Keratinocyte (primary cell): ENCODE data around the gene ACSS2.
"Not testable (repeated sequence)": the region's sequence is repeated elsewhere in the genome, so short reads cannot be mapped to it uniquely, and the experiment has no call there.

Experiments used
- EZH2 ChIP-seq: IDR thresholded peaks from one replicate; pipeline ENCODE4 v1.6.1; 2012; ENCODE audit warnings: inconsistent platforms, mild to moderate bottlenecking, low read length, moderate library complexity
- TF ChIP-seq, protein P1 (sequence below), 3 experiments: IDR thresholded peaks in 1 of 3; conservative IDR thresholded peaks in 1 of 3; optimal IDR thresholded peaks in 1 of 3; 2 replicates in 2 of 3; 3 replicates in 1 of 3; pipeline versions ENCODE3 to v1.5.1; 2011; ENCODE audit warnings: low read length in 3 of 3, mild to moderate bottlenecking in 3 of 3, moderate library complexity in 2 of 3, control low read depth in 1 of 3, inconsistent platforms in 1 of 3; ENCODE audit not compliant: insufficient read depth in 2 of 3; ENCODE audit errors: extremely low read depth in 1 of 3

DNA sequence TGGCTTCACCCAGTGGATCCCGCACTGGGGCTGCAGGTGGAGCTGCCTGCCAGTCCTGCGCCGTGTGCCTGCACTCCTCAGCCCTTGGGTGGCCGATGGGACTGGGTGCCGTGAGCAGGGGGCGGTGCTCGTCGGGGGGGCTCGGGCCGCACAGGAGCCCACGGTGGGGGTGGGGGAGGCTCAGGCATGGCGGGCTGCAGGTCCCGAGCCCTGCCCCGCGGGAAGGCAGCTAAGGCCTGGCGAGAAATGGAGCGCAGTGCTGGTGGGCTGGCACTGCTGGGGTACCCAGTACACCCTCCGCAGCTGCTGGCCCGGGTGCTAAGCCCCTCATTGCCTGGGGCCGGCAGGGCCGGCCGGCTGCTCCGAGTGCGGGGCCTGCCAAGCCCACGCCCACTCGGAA is 22.3 kb downstream of the ACSS2 start:
- TF ChIP-seq, protein P1, sequence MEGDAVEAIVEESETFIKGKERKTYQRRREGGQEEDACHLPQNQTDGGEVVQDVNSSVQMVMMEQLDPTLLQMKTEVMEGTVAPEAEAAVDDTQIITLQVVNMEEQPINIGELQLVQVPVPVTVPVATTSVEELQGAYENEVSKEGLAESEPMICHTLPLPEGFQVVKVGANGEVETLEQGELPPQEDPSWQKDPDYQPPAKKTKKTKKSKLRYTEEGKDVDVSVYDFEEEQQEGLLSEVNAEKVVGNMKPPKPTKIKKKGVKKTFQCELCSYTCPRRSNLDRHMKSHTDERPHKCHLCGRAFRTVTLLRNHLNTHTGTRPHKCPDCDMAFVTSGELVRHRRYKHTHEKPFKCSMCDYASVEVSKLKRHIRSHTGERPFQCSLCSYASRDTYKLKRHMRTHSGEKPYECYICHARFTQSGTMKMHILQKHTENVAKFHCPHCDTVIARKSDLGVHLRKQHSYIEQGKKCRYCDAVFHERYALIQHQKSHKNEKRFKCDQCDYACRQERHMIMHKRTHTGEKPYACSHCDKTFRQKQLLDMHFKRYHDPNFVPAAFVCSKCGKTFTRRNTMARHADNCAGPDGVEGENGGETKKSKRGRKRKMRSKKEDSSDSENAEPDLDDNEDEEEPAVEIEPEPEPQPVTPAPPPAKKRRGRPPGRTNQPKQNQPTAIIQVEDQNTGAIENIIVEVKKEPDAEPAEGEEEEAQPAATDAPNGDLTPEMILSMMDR (optimal IDR thresholded peaks at IDR 0.05 in 1 of 3, IDR thresholded peaks at IDR 0.05 in 1 of 3, conservative IDR thresholded peaks at IDR 0.05 in 1 of 3; ENCODE audit: extremely low read depth in 1 of 3, insufficient read depth in 2 of 3, low read length in 3 of 3) = not testable (repeated sequence)
- TF ChIP-seq EZH2 = not testable (repeated sequence)
